H1 (cell line): ENCODE measurements around the gene ADPGK. TPM values are rescaled to one million over a fixed set of nuclear protein-coding genes. Genes with fewer than 3 reads are reported as not detected.
A peak's percentile ranks its signal among the peaks of the same experiment; 100 is the strongest.

Experiments
- CTCF ChIA-PET: fragments of 300-600 bp; sonication (Branson Sonifier 250); formaldehyde crosslinking; loops from one replicate; lab custom pipeline; 2021; ENCODE audit not compliant: partially characterized antibody; lab: Charles Lee
- POLR2A ChIA-PET: fragments of 300-600 bp; sonication (Branson Sonifier 250); formaldehyde crosslinking; loops from one replicate; lab custom pipeline; 2021; ENCODE audit warnings: inconsistent platforms; ENCODE audit not compliant: partially characterized antibody; lab: Charles Lee
- DNase-seq, 2 experiments: peaks; one replicate each; pipeline versions ENCODE4 v3.0.0 to v3.0.0-alpha.2; 2010 to 2022; ENCODE audit warnings: low spot score in 2 of 2, low read depth in 1 of 2, mixed read lengths in 1 of 2
- FAIRE-seq: peaks from 2 replicates; lab custom pipeline; 2011; peaks lifted over from hg19 to GRCh38; lab: Jason Lieb, UNC
- H2AFZ ChIP-seq: 2 replicates; pipeline ENCODE4 v1.8.1; 2012; ENCODE audit warnings: low read length, inconsistent platforms
- H2AK5ac ChIP-seq: 2 replicates; pipeline ENCODE4 v1.6.1; 2013; ENCODE audit warnings: low read depth, low read length
- H2BK120ac ChIP-seq: replicated peaks from 2 replicates; pipeline ENCODE3; 2013; ENCODE audit warnings: low read depth, low read length, inconsistent platforms
- H2BK12ac ChIP-seq: 2 replicates; pipeline ENCODE4 v1.6.1; 2013; ENCODE audit warnings: low read depth, low read length
- H2BK15ac ChIP-seq: 2 replicates; pipeline ENCODE4 v1.6.1; 2013; ENCODE audit warnings: low read length
- H2BK20ac ChIP-seq: 2 replicates; pipeline ENCODE4 v1.6.1; 2013; ENCODE audit warnings: low read length
- H2BK5ac ChIP-seq: 2 replicates; pipeline ENCODE4 v1.6.1; 2013; ENCODE audit warnings: low read depth, low read length
- H3K14ac ChIP-seq: 2 replicates; pipeline ENCODE4 v1.6.1; 2013; ENCODE audit warnings: inconsistent platforms; ENCODE audit not compliant: insufficient read length
- H3K18ac ChIP-seq: 2 replicates; pipeline ENCODE4 v1.6.1; 2013; ENCODE audit warnings: low read length; ENCODE audit errors: extremely low read depth
- H3K23ac ChIP-seq: 2 replicates; pipeline ENCODE4 v1.6.1; 2013; ENCODE audit warnings: inconsistent platforms; ENCODE audit not compliant: insufficient read length
- H3K23me2 ChIP-seq: 2 replicates; pipeline ENCODE4 v1.6.1; 2013; ENCODE audit warnings: low read depth, low read length
- H3K27ac ChIP-seq: 2 replicates; pipeline ENCODE4 v1.6.1; 2011; ENCODE audit warnings: low read depth, low read length, inconsistent platforms
- H3K27me3 ChIP-seq, 4 experiments: replicated peaks in 1 of 4; 1 replicate in 1 of 4; 2 replicates in 3 of 4; pipeline versions ENCODE4 v1.6.1 to v1.8.1; 2011 to 2013; ENCODE audit warnings: low read length in 3 of 4, mild to moderate bottlenecking in 3 of 4, inconsistent platforms in 2 of 4, mixed read lengths in 2 of 4, moderate library complexity in 1 of 4; ENCODE audit not compliant: control insufficient read depth in 3 of 4, insufficient read depth in 3 of 4; ENCODE audit errors: extremely low read depth in 1 of 4
- H3K36me3 ChIP-seq, 4 experiments: 2 replicates each; pipeline versions ENCODE4 v1.6.1 to v1.8.1; 2011 to 2013; ENCODE audit warnings: mild to moderate bottlenecking in 4 of 4, low read length in 3 of 4, moderate library complexity in 2 of 4, control low read depth in 1 of 4, inconsistent platforms in 1 of 4; ENCODE audit not compliant: insufficient read depth in 4 of 4, control insufficient read depth in 2 of 4
- H3K4ac ChIP-seq: replicated peaks from 2 replicates; pipeline ENCODE3; 2013; ENCODE audit warnings: low read length, low read depth, mixed read lengths, inconsistent platforms; ENCODE audit not compliant: insufficient read length
- H3K4me1 ChIP-seq, 4 experiments: replicated peaks in 1 of 4; 1 replicate in 1 of 4; 2 replicates in 3 of 4; pipeline versions ENCODE4 v1.6.1 to v1.8.1; 2011 to 2013; ENCODE audit warnings: low read length in 3 of 4, inconsistent platforms in 2 of 4, mixed read lengths in 1 of 4; ENCODE audit not compliant: insufficient read depth in 4 of 4, control insufficient read depth in 3 of 4
- H3K4me2 ChIP-seq, 2 experiments: 2 replicates each; pipeline versions ENCODE4 v1.6.1 to v1.8.1; 2011 to 2013; ENCODE audit warnings: low read depth in 2 of 2, low read length in 2 of 2, control low read depth in 1 of 2, inconsistent platforms in 1 of 2, mild to moderate bottlenecking in 1 of 2; ENCODE audit not compliant: insufficient read depth in 1 of 2
- H3K4me3 ChIP-seq, 4 experiments: fragments of 200-600, 300-600 bp in 1 of 4; sonication (generic), shearing (Covaris generic), sonication (Bioruptor Twin) in 1 of 4; 2 replicates each; pipeline versions ENCODE4 v1.5.1 to v1.8.1; 2011 to 2016; ENCODE audit warnings: low read length in 4 of 4, low read depth in 3 of 4, control low read depth in 2 of 4, inconsistent platforms in 2 of 4, mild to moderate bottlenecking in 2 of 4, mixed read lengths in 1 of 4, moderate library complexity in 1 of 4; ENCODE audit not compliant: insufficient read depth in 2 of 4; ENCODE audit errors: extremely low read depth in 1 of 4
- H3K56ac ChIP-seq: replicated peaks from 2 replicates; pipeline ENCODE3; 2013; ENCODE audit warnings: low read depth, mild to moderate bottlenecking, mixed read lengths, low read length, inconsistent platforms; ENCODE audit not compliant: insufficient read length
- H3K79me1 ChIP-seq: 2 replicates; pipeline ENCODE4 v1.6.1; 2013; ENCODE audit warnings: low read depth, low read length, control low read depth
- H3K79me2 ChIP-seq, 2 experiments: 2 replicates each; pipeline versions ENCODE4 v1.6.1 to v1.8.1; 2012 to 2013; ENCODE audit warnings: low read length in 2 of 2, mild to moderate bottlenecking in 2 of 2, inconsistent platforms in 1 of 2; ENCODE audit not compliant: insufficient read depth in 2 of 2, control insufficient read depth in 1 of 2
- H3K9ac ChIP-seq, 4 experiments: replicated peaks in 1 of 4; 1 replicate in 1 of 4; 2 replicates in 3 of 4; pipeline versions ENCODE4 v1.6.1 to v1.8.1; 2011 to 2013; ENCODE audit warnings: low read depth in 3 of 4, low read length in 3 of 4, control low read depth in 2 of 4, mild to moderate bottlenecking in 2 of 4, moderate library complexity in 2 of 4, inconsistent platforms in 1 of 4; ENCODE audit errors: extremely low read depth in 1 of 4
- H3K9me3 ChIP-seq, 2 experiments: 2 replicates each; pipeline versions ENCODE4 v1.6.1 to v1.8.1; 2012 to 2013; ENCODE audit warnings: mild to moderate bottlenecking in 2 of 2, moderate library complexity in 2 of 2, control low read depth in 1 of 2, inconsistent platforms in 1 of 2, low read depth in 1 of 2, low read length in 1 of 2, mixed read lengths in 1 of 2; ENCODE audit not compliant: insufficient read depth in 2 of 2
- H4K20me1 ChIP-seq, 2 experiments: replicated peaks in 1 of 2; 2 replicates each; pipeline versions ENCODE3 to v1.8.1; 2011 to 2013; ENCODE audit warnings: inconsistent platforms in 2 of 2, low read length in 2 of 2, mild to moderate bottlenecking in 1 of 2; ENCODE audit not compliant: insufficient read depth in 2 of 2, control insufficient read depth in 1 of 2
- H4K5ac ChIP-seq: 2 replicates; pipeline ENCODE4 v1.6.1; 2013; ENCODE audit warnings: low read length, low read depth, mixed read lengths, inconsistent platforms; ENCODE audit not compliant: insufficient read length
- H4K8ac ChIP-seq: 2 replicates; pipeline ENCODE4 v1.8.0; 2013; ENCODE audit warnings: mild to moderate bottlenecking, moderate library complexity, low read length, inconsistent platforms; ENCODE audit not compliant: insufficient read depth; ENCODE audit errors: extremely low read depth
- H4K91ac ChIP-seq: replicated peaks from 2 replicates; pipeline ENCODE3; 2013; ENCODE audit warnings: low read length, mixed read lengths, inconsistent platforms; ENCODE audit not compliant: insufficient read length
- ASH2L ChIP-seq: fragments of 200-600, 300-600 bp; sonication (generic); IDR thresholded peaks from one replicate; pipeline ENCODE4 v1.7.1; 2017; ENCODE audit warnings: low read length
- BACH1 ChIP-seq: IDR thresholded peaks from 2 replicates; pipeline ENCODE4 v1.6.1; 2012; ENCODE audit warnings: low read length, improper control_type of control experiment
- CEBPB ChIP-seq: IDR thresholded peaks from 2 replicates; pipeline ENCODE4 v1.6.1; 2012; ENCODE audit warnings: low read depth, low read length
- HDAC2 ChIP-seq, 2 experiments: fragments of 300-600 bp in 1 of 2; sonication (generic) in 1 of 2; IDR thresholded peaks; 2 replicates each; pipeline ENCODE4 v1.6.1; 2011 to 2012; ENCODE audit warnings: low read depth in 2 of 2, low read length in 2 of 2, mild to moderate bottlenecking in 2 of 2, moderate library complexity in 2 of 2, borderline replicate concordance in 1 of 2, inconsistent platforms in 1 of 2
- JUND ChIP-seq: IDR thresholded peaks from 2 replicates; pipeline ENCODE4 v1.6.1; 2011; ENCODE audit warnings: mild to moderate bottlenecking, improper control_type of control experiment, low read length
- POLR2AphosphoS5 ChIP-seq: IDR thresholded peaks from 2 replicates; pipeline ENCODE4 v1.6.1; 2011; ENCODE audit warnings: low read depth, low read length
- TCF12 ChIP-seq: IDR thresholded peaks from 2 replicates; pipeline ENCODE4 v1.6.1; 2011; ENCODE audit warnings: low read depth, mild to moderate bottlenecking, low read length
- TEAD4 ChIP-seq: IDR thresholded peaks from 2 replicates; pipeline ENCODE4 v1.6.1; 2012; ENCODE audit warnings: low read depth, low read length, inconsistent platforms, mixed read lengths
- WGBS, 2 experiments: shearing (Covaris generic) in 1 of 2; methylation state at CpG; one replicate each; pipeline versions ENCODE4 v1.1.6 to v1.1.7; 2013 to 2015; ENCODE audit warnings: low lambda C conversion rate in 2 of 2, mixed read lengths in 2 of 2, inconsistent platforms in 1 of 2, low coverage in 1 of 2, missing lambda C conversion rate in 1 of 2; ENCODE audit not compliant: insufficient replicate concordance in 2 of 2, insufficient coverage in 1 of 2, insufficient read length in 1 of 2; ENCODE audit errors: extremely low coverage in 1 of 2, missing lambda C conversion rate in 1 of 2; 5-methylcytosine and 5-hydroxymethylcytosine counted together
- polyA plus RNA-seq, 7 experiments: library from polyadenylated mRNA; depleted of rRNA in 3 of 7; stranded (reverse) in 5 of 7; unstranded in 2 of 7; fragments of >200 nt in 5 of 7; fragments of 200-250 nt in 2 of 7; gene quantifications; 1 replicate in 5 of 7; 2 replicates in 1 of 7; 4 replicates in 1 of 7; pipeline versions ENCODE4 v1.2.1 to v1.2.3, GENCODE V29; 2011 to 2013; ENCODE audit warnings: missing spikeins in 2 of 7, mixed read lengths in 2 of 7
- total RNA-seq: library from RNA; stranded (reverse); fragmentation: NEBNext Ultra II Directional; extraction: Animal tissue kit (Norgen Biotek cat#: 25700); gene quantifications from 2 replicates; pipeline ENCODE4 v1.2.1, GENCODE V29; 2021
- TF ChIP-seq, protein P1 (sequence below), 3 experiments: IDR thresholded peaks; 1 replicate in 2 of 3; 2 replicates in 1 of 3; pipeline versions ENCODE4 v1.5.1 to v1.6.1; 2011; ENCODE audit warnings: low read length in 3 of 3, mild to moderate bottlenecking in 3 of 3, inconsistent platforms in 2 of 3, low read depth in 1 of 3, moderate library complexity in 1 of 3; ENCODE audit not compliant: insufficient read depth in 1 of 3; ENCODE audit errors: control extremely low read depth in 1 of 3

ADPGK gene
- total and polyA plus RNA-seq, 2 of the 8 experiments (the other 6 are each of a cell fraction or from before 2014, with no cell fraction given), result 32.2 to 38.2 TPM

GRCh38 chr15:72796515-72797337 is 13.2 kb upstream of the ADPGK start:
- peak overlapping the region; percentile 95 for H2AFZ ChIP-seq
- H3K79me1 ChIP-seq, result no peaks in the 10 kb centered on the region
- H3K18ac ChIP-seq, result peak overlapping the region; percentile 85
- H3K23ac ChIP-seq, result no peak overlapping the region
- H3K79me2 ChIP-seq, result no peaks in the 10 kb centered on the region
- H2BK20ac ChIP-seq, result no peak overlapping the region
- H2BK15ac ChIP-seq, result no peak overlapping the region
- H4K20me1 ChIP-seq, result no peaks in the 10 kb centered on the region
- H3K56ac ChIP-seq, result no peak overlapping the region
- H3K23me2 ChIP-seq, result peaks cover 7% of the 10 kb centered on the region; the same call in 1 of the 2 replicates
- peak in 1 of 2 experiments; percentile 70 for DNase-seq
- no peak overlapping the region for H2BK5ac ChIP-seq
- no peak overlapping the region for H3K4ac ChIP-seq
- no peak overlapping the region; the same call in 1 of the 2 replicates for H2BK12ac ChIP-seq
- 9% methylated on average over 62 of the region's 72 CpGs; no CpG with 5 or more reads in 1 of the 2 experiments for WGBS, 2 experiments
- POLR2A ChIA-PET, result interaction anchor here (0.5 to 2.4 kb wide), 4 partner anchors 11 to 467 kb away, joined by 3 to 11 read pairs (median 3); no protein-coding TSS in a partner anchor
- FAIRE-seq, result no peak
- peak overlapping the region; percentile 95 for H4K8ac ChIP-seq
- H3K27me3 ChIP-seq, result peaks cover 0 to 4% (median 2%) of the 10 kb centered on the region in 4 experiments; a peak in 3 of 7 replicates
- no peaks in the 10 kb centered on the region for H3K36me3 ChIP-seq
- no peak overlapping the region for H2AK5ac ChIP-seq
- CTCF ChIA-PET, result interaction anchor here (0.8 to 3.6 kb wide), 12 partner anchors 10 to 509 kb away, joined by 3 to 21 read pairs (median 4); no protein-coding TSS in a partner anchor
- H3K9me3 ChIP-seq, result no peaks in the 10 kb centered on the region
- peak overlapping the region; percentile 30 for H4K91ac ChIP-seq
- H2BK120ac ChIP-seq, result no peak overlapping the region
- peak overlapping the region in 1 of 4 experiments; percentile 5; a peak in 1 of 7 replicates for H3K9ac ChIP-seq
- H3K14ac ChIP-seq, result no peak overlapping the region
- no peak overlapping the region for H3K27ac ChIP-seq
- H3K4me2 ChIP-seq, result peak overlapping the region; percentile 68 to 84
- H4K5ac ChIP-seq, result peak overlapping the region; percentile 80
- H3K4me3 ChIP-seq, result peak overlapping the region; percentile 54 to 71 (median 58)
- H3K4me1 ChIP-seq, result peaks cover 0 to 3% (median 0%) of the 10 kb centered on the region in 4 experiments; a peak in 1 of 7 replicates
- TF ChIP-seq, protein P1, sequence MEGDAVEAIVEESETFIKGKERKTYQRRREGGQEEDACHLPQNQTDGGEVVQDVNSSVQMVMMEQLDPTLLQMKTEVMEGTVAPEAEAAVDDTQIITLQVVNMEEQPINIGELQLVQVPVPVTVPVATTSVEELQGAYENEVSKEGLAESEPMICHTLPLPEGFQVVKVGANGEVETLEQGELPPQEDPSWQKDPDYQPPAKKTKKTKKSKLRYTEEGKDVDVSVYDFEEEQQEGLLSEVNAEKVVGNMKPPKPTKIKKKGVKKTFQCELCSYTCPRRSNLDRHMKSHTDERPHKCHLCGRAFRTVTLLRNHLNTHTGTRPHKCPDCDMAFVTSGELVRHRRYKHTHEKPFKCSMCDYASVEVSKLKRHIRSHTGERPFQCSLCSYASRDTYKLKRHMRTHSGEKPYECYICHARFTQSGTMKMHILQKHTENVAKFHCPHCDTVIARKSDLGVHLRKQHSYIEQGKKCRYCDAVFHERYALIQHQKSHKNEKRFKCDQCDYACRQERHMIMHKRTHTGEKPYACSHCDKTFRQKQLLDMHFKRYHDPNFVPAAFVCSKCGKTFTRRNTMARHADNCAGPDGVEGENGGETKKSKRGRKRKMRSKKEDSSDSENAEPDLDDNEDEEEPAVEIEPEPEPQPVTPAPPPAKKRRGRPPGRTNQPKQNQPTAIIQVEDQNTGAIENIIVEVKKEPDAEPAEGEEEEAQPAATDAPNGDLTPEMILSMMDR (IDR thresholded peaks at IDR 0.05; ENCODE audit: control extremely low read depth in 1 of 3, insufficient read depth in 1 of 3, low read depth in 1 of 3, low read length in 3 of 3), result peak; percentile 47 to 79 (median 54)
- no peak for TF ChIP-seq CEBPB
- peak; percentile 49; the same call in 1 of the 2 replicates for TF ChIP-seq BACH1
- no peak for TF ChIP-seq POLR2AphosphoS5
- TF ChIP-seq ASH2L, result peak; percentile 51
- TF ChIP-seq TEAD4, result no peak
- peak; percentile 81 to 87 for TF ChIP-seq HDAC2 (IDR thresholded peaks at IDR 0.05; ENCODE audit: borderline replicate concordance in 1 of 2, low read depth in 2 of 2, low read length in 2 of 2)
- no peak for TF ChIP-seq JUND
- no peak for TF ChIP-seq TCF12
